Spleen (tissue), 11 donors: Measurements from ENCODE around the gene SULT2B1. TPM values are rescaled to one million over a fixed set of nuclear protein-coding genes. Genes with fewer than 3 reads are reported as not detected.
A peak's percentile ranks its signal among the peaks of the same experiment; 100 is the strongest.

Source experiments
- DNase-seq: peaks from one replicate; pipeline ENCODE4 v3.0.0-alpha.2; 2020
- H3K27ac ChIP-seq, 8 donors: fragments of 200-600 bp; sonication (generic) in 7 of 8; 1 replicate in 4 of 8; 2 replicates in 4 of 8; pipeline versions ENCODE4 v1.5.0 to v1.8.0; 2016 to 2021; ENCODE audit warnings: inconsistent platforms in 4 of 8, mild to moderate bottlenecking in 4 of 8, moderate library complexity in 1 of 8
- H3K27me3 ChIP-seq, 7 donors: fragments of 200-600 bp; sonication (generic) in 6 of 7; replicated peaks in 1 of 7; 1 replicate in 4 of 7; 2 replicates in 3 of 7; pipeline versions ENCODE4 v1.5.0 to v1.8.0; 2016 to 2021; ENCODE audit warnings: inconsistent platforms in 3 of 7, mild to moderate bottlenecking in 1 of 7
- H3K36me3 ChIP-seq, 6 donors: fragments of 200-600 bp; sonication (generic) in 5 of 6; 1 replicate in 4 of 6; 2 replicates in 2 of 6; pipeline versions ENCODE4 v1.5.0 to v1.8.0; 2016 to 2021; ENCODE audit warnings: inconsistent platforms in 2 of 6
- H3K4me1 ChIP-seq, 6 donors: fragments of 200-600 bp; sonication (generic) in 5 of 6; 1 replicate in 3 of 6; 2 replicates in 3 of 6; pipeline versions ENCODE4 v1.5.0 to v1.8.0; 2016 to 2021; ENCODE audit warnings: inconsistent platforms in 3 of 6
- H3K4me3 ChIP-seq, 8 donors: fragments of 200-600 bp; sonication (generic) in 7 of 8; 1 replicate in 4 of 8; 2 replicates in 4 of 8; pipeline versions ENCODE4 v1.5.0 to v1.8.0; 2016 to 2021; ENCODE audit warnings: inconsistent platforms in 4 of 8, mild to moderate bottlenecking in 4 of 8, moderate library complexity in 2 of 8
- H3K9me3 ChIP-seq, 8 donors: fragments of 200-600 bp; sonication (generic) in 7 of 8; 1 replicate in 4 of 8; 2 replicates in 4 of 8; pipeline versions ENCODE4 v1.5.0 to v1.8.0; 2016 to 2021; ENCODE audit warnings: inconsistent platforms in 4 of 8
- POLR2A ChIP-seq, 3 donors: fragments of 450-650 bp; IDR thresholded peaks; one replicate each; pipeline ENCODE4 v1.5.1; 2017; ENCODE audit warnings: antibody characterized with exemption in 3 of 3, mild to moderate bottlenecking in 1 of 3
- POLR2AphosphoS5 ChIP-seq, 3 donors: sonication (generic); formaldehyde crosslinking; IDR thresholded peaks; one replicate each; pipeline ENCODE4 v1.5.1; 2017; ENCODE audit warnings: antibody characterized with exemption in 3 of 3
- WGBS, 5 donors: extraction: QIAGEN DNeasy Blood & Tissue Kit in 3 of 5; methylation state at CpG; one replicate each; pipeline versions ENCODE4 v1.1.5 to v1.1.7; 2013 to 2018; 5-methylcytosine and 5-hydroxymethylcytosine counted together
- intact Hi-C: fragments of 100-400 bp; cut with DNase I; formaldehyde crosslinking; loops from one replicate; pipeline ENCODE4 v1.15.0; 2023; ENCODE audit warnings: low total_unique reads
- polyA plus RNA-seq, 3 donors: library from polyadenylated mRNA; stranded (reverse); fragments of 200-250 nt; gene quantifications; one replicate each; pipeline ENCODE4 v1.2.1, GENCODE V29; 2013
- total RNA-seq, 7 donors: library from RNA; depleted of rRNA in 3 of 7; stranded (reverse); fragments of >200 nt in 3 of 7; fragmentation: NEBNext Ultra II Directional in 4 of 7; extraction: Animal tissue kit (Norgen Biotek cat#: 25700) in 4 of 7; gene quantifications; one replicate each; pipeline versions ENCODE4 v1.1.0 to v1.2.1, GENCODE V29; 2016 to 2021
- TF ChIP-seq, protein P1 (sequence below), 11 experiments: fragments of 200-600 bp in 7 of 11; fragments of 450-650 bp in 4 of 11; sonication (generic) in 4 of 11; IDR thresholded peaks in 8 of 11; conservative IDR thresholded peaks in 3 of 11; 1 replicate in 7 of 11; 2 replicates in 4 of 11; pipeline versions ENCODE4 v1.4.0 to v1.8.0; 2016 to 2021; ENCODE audit warnings: antibody characterized with exemption in 11 of 11, inconsistent platforms in 4 of 11, mild to moderate bottlenecking in 1 of 11
- donor health status: healthy with polysubstance abuse.
- donor health status: DM: no; HTN: no; CAD: no; lungs with moderate emphysema.
- donor health status: DM: no; HTN: no; CAD: no.
- donor health status: Bipolar disorder and iron deficiency.
- donor health status: healthy.
- donor health status: DM: no; HTN: no; CAD: no.
- donor health status: DM: yes; HTN: yes; CAD: no.

The SULT2B1 gene
- total and polyA plus RNA-seq, 10 donors = 0.12 to 0.58 TPM; not detected in 8

DNA sequence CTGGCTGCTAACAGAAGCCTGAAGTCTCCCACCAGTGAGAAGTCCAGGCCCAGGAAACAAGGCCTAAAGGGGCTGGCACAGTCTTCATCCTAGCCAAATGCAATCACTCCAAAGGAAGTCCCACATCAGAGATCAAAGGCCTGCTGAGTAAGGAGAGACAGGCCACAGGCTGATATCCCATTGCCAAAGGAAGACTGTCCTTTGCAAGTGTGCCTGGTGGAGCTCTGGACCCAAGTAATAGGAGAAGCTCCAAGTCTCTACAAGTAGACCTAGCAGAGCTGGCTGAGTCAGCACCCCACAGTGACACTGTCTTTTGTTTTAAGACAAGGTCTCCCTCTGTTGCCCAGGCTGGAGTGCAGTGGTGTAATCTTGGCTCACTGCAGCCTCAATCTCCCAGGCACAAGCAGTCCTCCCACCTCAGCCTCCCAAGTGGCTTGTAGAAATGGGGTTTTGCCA, 80.7 kb downstream of the SULT2B1 start:
- TF ChIP-seq, protein P1, sequence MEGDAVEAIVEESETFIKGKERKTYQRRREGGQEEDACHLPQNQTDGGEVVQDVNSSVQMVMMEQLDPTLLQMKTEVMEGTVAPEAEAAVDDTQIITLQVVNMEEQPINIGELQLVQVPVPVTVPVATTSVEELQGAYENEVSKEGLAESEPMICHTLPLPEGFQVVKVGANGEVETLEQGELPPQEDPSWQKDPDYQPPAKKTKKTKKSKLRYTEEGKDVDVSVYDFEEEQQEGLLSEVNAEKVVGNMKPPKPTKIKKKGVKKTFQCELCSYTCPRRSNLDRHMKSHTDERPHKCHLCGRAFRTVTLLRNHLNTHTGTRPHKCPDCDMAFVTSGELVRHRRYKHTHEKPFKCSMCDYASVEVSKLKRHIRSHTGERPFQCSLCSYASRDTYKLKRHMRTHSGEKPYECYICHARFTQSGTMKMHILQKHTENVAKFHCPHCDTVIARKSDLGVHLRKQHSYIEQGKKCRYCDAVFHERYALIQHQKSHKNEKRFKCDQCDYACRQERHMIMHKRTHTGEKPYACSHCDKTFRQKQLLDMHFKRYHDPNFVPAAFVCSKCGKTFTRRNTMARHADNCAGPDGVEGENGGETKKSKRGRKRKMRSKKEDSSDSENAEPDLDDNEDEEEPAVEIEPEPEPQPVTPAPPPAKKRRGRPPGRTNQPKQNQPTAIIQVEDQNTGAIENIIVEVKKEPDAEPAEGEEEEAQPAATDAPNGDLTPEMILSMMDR (IDR thresholded peaks at IDR 0.05 in 8 of 11, conservative IDR thresholded peaks at IDR 0.05 in 3 of 11) = no peak
- no peak for TF ChIP-seq POLR2A (IDR thresholded peaks at IDR 0.05)
- no peak for TF ChIP-seq POLR2AphosphoS5 (IDR thresholded peaks at IDR 0.05)

DNA sequence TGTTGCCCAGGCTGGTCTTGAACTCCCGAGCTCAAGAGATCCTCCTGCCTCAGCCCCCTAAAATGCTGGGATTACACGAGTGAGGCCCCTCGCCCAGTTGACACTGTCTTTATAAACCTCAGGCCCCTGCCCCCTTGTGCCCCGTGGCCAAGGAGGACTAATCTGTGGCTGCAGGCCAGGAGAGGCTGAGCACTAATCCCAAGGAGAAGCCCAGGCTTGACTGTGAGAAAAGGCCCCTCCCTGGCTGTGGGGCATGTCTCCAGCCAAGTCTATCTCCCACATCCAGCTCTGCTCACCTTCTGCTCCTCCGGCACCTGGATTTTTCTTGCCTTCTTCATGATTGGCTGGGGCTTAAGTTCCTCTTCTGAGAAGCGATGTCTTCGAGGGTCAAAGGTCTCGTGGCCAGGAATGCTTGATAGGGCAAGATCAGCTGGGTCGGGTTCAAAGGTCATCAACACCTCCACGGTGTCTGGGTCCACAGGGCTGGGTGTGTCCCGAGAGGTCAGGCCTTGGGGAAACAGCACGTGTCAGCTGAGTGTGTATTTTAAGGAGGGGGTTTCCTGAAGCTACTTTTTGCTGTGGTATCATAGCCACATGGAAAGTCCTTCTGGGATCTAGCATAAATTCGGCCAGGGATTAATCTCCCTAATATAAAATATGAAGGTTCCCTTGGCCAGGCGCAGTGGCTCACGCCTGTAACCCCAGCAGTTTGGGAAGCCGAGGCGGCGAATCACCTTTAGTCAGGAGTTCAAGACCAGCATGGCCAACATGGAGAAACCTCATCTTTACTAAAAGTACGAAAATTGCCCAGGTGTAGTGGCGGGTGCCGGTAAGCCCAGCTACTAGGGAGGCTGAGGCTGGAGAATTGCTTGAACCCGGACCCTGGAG, 81.4 kb downstream of the SULT2B1 start:
- WGBS, 5 donors = 71 to 83% (median 78%) methylated on average over 20 to 22 of the region's 22 CpGs
- intact Hi-C loops = no loop called here
- no peak for DNase-seq
- Histone ChIP-seq H3K27me3 (no peaks in the 10 kb centered on the region), H3K4me1 (peaks cover 43 to 89% (median 67%) of the 10 kb centered on the region in 6 donors), H3K27ac (peak overlapping the region; percentile 92 to 98 (median 95)), H3K4me3 (peak overlapping the region in 3 of 8 donors; percentile 74 to 98 (median 95)), H3K9me3 (no peaks in the 10 kb centered on the region), H3K36me3 (peaks cover 0 to 51% (median 35%) of the 10 kb centered on the region in 6 donors)
- TF ChIP-seq POLR2A (IDR thresholded peaks at IDR 0.05) = no peak
- peak in 2 of 3 donors; percentile 18 to 37 for TF ChIP-seq POLR2AphosphoS5 (IDR thresholded peaks at IDR 0.05)

More for the DNA sequence above, 80.7 kb downstream of the SULT2B1 start:
- Histone ChIP-seq H3K36me3 (peaks cover 0 to 58% (median 39%) of the 10 kb centered on the region in 6 donors), H3K9me3 (no peaks in the 10 kb centered on the region), H3K27ac (peak overlapping the region; percentile 16 to 98 (median 94)), H3K4me3 (no peak overlapping the region), H3K27me3 (no peaks in the 10 kb centered on the region), H3K4me1 (peaks cover 43 to 93% (median 65%) of the 10 kb centered on the region in 6 donors)
- intact Hi-C loops = no loop called here
- no peak for DNase-seq

DNA sequence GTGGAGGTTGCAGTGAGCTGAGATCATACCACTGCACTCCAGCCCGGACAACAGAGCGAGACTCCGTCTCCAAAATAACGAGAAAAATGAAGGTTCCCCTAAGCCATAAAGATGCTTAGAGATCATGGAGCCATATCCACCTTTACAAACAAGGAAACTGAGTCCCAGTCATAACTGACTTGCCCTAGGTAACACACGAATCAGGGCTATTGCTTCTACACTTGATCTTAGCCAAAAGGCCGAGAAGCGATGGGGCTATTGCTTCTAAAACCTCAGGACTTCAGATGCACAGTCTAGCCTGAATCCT, 82.0 kb downstream of the SULT2B1 start:
- TF ChIP-seq, protein P1 (IDR thresholded peaks at IDR 0.05 in 8 of 11, conservative IDR thresholded peaks at IDR 0.05 in 3 of 11) = no peak
- no peak for TF ChIP-seq POLR2A (IDR thresholded peaks at IDR 0.05)
- TF ChIP-seq POLR2AphosphoS5 (IDR thresholded peaks at IDR 0.05) = no peak
- peaks cover 48 to 89% (median 73%) of the 10 kb centered on the region in 6 donors for H3K4me1 ChIP-seq
- peak overlapping the region in 7 of 8 donors; percentile 20 to 98 (median 80) for H3K4me3 ChIP-seq
- DNase-seq = no peak
- peaks cover 0 to 45% (median 32%) of the 10 kb centered on the region in 6 donors for H3K36me3 ChIP-seq
- WGBS, 5 donors = 45 to 69% (median 59%) methylated on average over 7 of the region's 7 CpGs
- H3K27ac ChIP-seq = peak overlapping the region; percentile 92 to 98 (median 95)
- no peaks in the 10 kb centered on the region for H3K9me3 ChIP-seq
- intact Hi-C loops = no loop called here
- H3K27me3 ChIP-seq = no peaks in the 10 kb centered on the region

DNA sequence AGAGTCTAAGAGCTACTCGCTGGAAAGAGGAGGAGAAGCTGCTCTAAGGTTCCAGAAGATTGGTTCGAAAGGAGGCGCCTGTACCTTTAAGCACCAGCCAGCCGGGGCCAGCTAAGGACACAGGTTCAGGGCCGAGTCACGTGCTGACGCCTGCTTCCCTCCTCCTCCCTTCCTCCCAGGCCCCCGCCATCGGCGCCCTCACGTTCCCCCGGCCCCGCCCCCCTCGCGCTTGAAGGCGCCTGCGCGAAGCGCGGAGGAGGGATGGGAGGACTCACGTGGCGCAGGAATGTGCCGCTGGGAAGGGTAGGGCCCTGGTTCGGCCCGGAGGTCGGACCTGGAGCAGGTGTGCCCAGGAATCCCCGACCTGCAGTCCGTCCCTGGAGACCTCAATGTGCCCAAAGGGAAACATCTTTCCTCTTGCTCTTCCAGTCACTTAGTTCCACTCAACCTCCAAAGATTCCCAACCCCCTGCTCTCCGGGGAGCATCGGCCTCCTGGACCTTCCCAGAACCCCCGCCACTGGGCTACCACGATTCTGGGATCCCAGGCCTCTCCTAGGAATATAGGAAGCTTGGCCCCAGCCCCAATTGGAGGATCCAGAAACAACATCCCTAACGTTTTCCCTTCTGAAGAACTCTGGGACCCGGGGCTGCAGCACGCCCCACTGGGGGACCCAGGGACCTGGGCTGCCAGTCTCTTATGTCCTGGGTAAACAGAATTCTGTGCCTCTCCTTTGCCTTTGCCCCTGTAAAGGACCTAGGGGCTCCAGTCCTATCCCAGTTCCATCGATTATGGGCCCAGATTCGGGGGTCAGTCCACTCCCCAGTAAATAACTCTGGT, 82.7 kb downstream of the SULT2B1 start:
- peak overlapping the region; percentile 20 to 98 (median 77) for H3K4me3 ChIP-seq
- intact Hi-C loops = no loop called here
- WGBS, 5 donors = 4 to 10% (median 6%) methylated on average over 26 to 37 of the region's 37 CpGs

More for the DNA sequence above, 82.7 kb downstream of the SULT2B1 start:
- Histone ChIP-seq H3K36me3 (peaks cover 0 to 39% (median 26%) of the 10 kb centered on the region in 6 donors), H3K9me3 (no peaks in the 10 kb centered on the region), H3K4me1 (peaks cover 48 to 95% (median 78%) of the 10 kb centered on the region in 6 donors), H3K27ac (peak overlapping the region; percentile 92 to 98 (median 95)), H3K27me3 (no peaks in the 10 kb centered on the region)
- TF ChIP-seq POLR2AphosphoS5 (IDR thresholded peaks at IDR 0.05) (peak; percentile 81 to 93 (median 92)), POLR2A (IDR thresholded peaks at IDR 0.05) (no peak)
- TF ChIP-seq, protein P1 (IDR thresholded peaks at IDR 0.05 in 8 of 11, conservative IDR thresholded peaks at IDR 0.05 in 3 of 11) = peak in 1 of 11 experiments; percentile 20
- DNase-seq = peak; percentile 98
